B cell (primary cell): ENCODE data around the gene DUSP16. TPM values are rescaled to one million over a fixed set of nuclear protein-coding genes. Genes with fewer than 3 reads are reported as not detected.

Source experiments
- ATAC-seq: fragments of 200-7000 bp; cut with Tn5 transposase; one replicate; pipeline ENCODE4 v1.10.0; 2021; ENCODE audit warnings: low read depth, mild to moderate bottlenecking, moderate number of reproducible peaks, moderate library complexity
- CTCF ChIA-PET: fragments of 350-600 bp; sonication (Branson Sonifier 250); formaldehyde crosslinking; loops from one replicate; lab custom pipeline; 2021; ENCODE audit warnings: antibody characterized with exemption, inconsistent platforms; lab: Charles Lee
- POLR2A ChIA-PET: fragments of 350-600 bp; sonication (Branson Sonifier 250); formaldehyde crosslinking; loops from one replicate; lab custom pipeline; 2021; ENCODE audit warnings: antibody characterized with exemption; lab: Charles Lee
- DNase-seq: peaks from one replicate; pipeline ENCODE4 v3.0.0; 2013
- H2AFZ ChIP-seq: 2 replicates; pipeline ENCODE4 v1.6.1; 2012; ENCODE audit warnings: mild to moderate bottlenecking, low read depth, low read length; ENCODE audit not compliant: insufficient read depth, poor library complexity, severe bottlenecking
- H3K27ac ChIP-seq, 2 donors: 1 replicate in 1 of 2; 2 replicates in 1 of 2; pipeline ENCODE4 v1.5.1; 2012 to 2013; ENCODE audit warnings: low read length in 2 of 2, mild to moderate bottlenecking in 2 of 2, moderate library complexity in 1 of 2
- H3K27me3 ChIP-seq, 4 experiments: fragments of 200-600 bp in 1 of 4; sonication (generic) in 1 of 4; replicated peaks in 1 of 4; 1 replicate in 2 of 4; 2 replicates in 2 of 4; pipeline versions ENCODE4 v1.6.1 to v1.7.0; 2013 to 2016; ENCODE audit warnings: low read length in 3 of 4, mild to moderate bottlenecking in 2 of 4, mixed read lengths in 1 of 4, moderate library complexity in 1 of 4; ENCODE audit not compliant: insufficient read depth in 4 of 4, control insufficient read depth in 3 of 4; ENCODE audit errors: control extremely low read depth in 1 of 4
- H3K36me3 ChIP-seq, 2 experiments: replicated peaks in 1 of 2; 1 replicate in 1 of 2; 2 replicates in 1 of 2; pipeline versions ENCODE4 v1.6.1 to v1.7.1; 2013; ENCODE audit warnings: low read length in 1 of 2; ENCODE audit not compliant: insufficient read depth in 2 of 2, control insufficient read depth in 1 of 2; ENCODE audit errors: control extremely low read depth in 1 of 2, extremely low read depth in 1 of 2
- H3K4me1 ChIP-seq, 2 donors: fragments of 200-600 bp in 1 of 2; sonication (generic) in 1 of 2; 1 replicate in 1 of 2; 2 replicates in 1 of 2; pipeline versions ENCODE4 v1.5.1 to v1.6.1; 2013 to 2017; ENCODE audit warnings: low read length in 2 of 2; ENCODE audit not compliant: control insufficient read depth in 2 of 2, insufficient read depth in 2 of 2
- H3K4me2 ChIP-seq: replicated peaks from 2 replicates; pipeline ENCODE3; 2012; ENCODE audit warnings: mild to moderate bottlenecking, low read depth, low read length; ENCODE audit not compliant: poor library complexity, severe bottlenecking
- H3K4me3 ChIP-seq, 5 experiments: fragments of 200-600 bp in 1 of 5; sonication (generic) in 1 of 5; 1 replicate in 3 of 5; 2 replicates in 2 of 5; pipeline versions ENCODE4 v1.5.1 to v1.7.0; 2011 to 2016; ENCODE audit warnings: low read length in 4 of 5, mild to moderate bottlenecking in 4 of 5, low read depth in 2 of 5, control low read depth in 1 of 5, moderate library complexity in 1 of 5; ENCODE audit not compliant: insufficient read depth in 1 of 5; ENCODE audit errors: control extremely low read depth in 1 of 5, extremely low read depth in 1 of 5
- H3K79me2 ChIP-seq: fragments of 200-600 bp; sonication (generic); one replicate; pipeline ENCODE4 v1.6.0; 2016; ENCODE audit warnings: low read length; ENCODE audit not compliant: control insufficient read depth, insufficient read depth
- H3K9ac ChIP-seq: fragments of 200-600 bp; sonication (generic); 2 replicates; pipeline ENCODE4 v1.6.1; 2017; ENCODE audit warnings: mild to moderate bottlenecking, low read length, moderate library complexity
- H3K9me3 ChIP-seq, 3 donors: one replicate each; pipeline versions ENCODE4 v1.6.1 to v1.7.1; 2013; ENCODE audit warnings: low read length in 2 of 3; ENCODE audit not compliant: control insufficient read depth in 2 of 3, insufficient read depth in 1 of 3; ENCODE audit errors: control extremely low read depth in 1 of 3
- H4K20me1 ChIP-seq: 2 replicates; pipeline ENCODE4 v1.6.0; 2012; ENCODE audit warnings: mild to moderate bottlenecking, low read length; ENCODE audit not compliant: insufficient read depth, control insufficient read depth, poor library complexity, severe bottlenecking
- H3K27ac Mint-ChIP-seq: one replicate; pipeline ENCODE4 v1.8.0; 2021; ENCODE audit warnings: mixed read lengths
- H3K27me3 Mint-ChIP-seq: one replicate; pipeline ENCODE4 v1.8.0; 2021; ENCODE audit warnings: mixed read lengths
- H3K4me1 Mint-ChIP-seq: one replicate; pipeline ENCODE4 v1.8.0; 2021; ENCODE audit warnings: mixed read lengths
- H3K4me3 Mint-ChIP-seq: one replicate; pipeline ENCODE4 v1.8.0; 2021; ENCODE audit warnings: mixed read lengths
- H3K9me3 Mint-ChIP-seq: one replicate; pipeline ENCODE4 v1.8.0; 2022; ENCODE audit warnings: mixed read lengths; ENCODE audit not compliant: insufficient read depth
- EZH2 ChIP-seq: IDR thresholded peaks from 2 replicates; pipeline ENCODE4 v1.6.1; 2012; ENCODE audit warnings: borderline replicate concordance, low read depth, mild to moderate bottlenecking, moderate library complexity, low read length; ENCODE audit not compliant: insufficient read depth, poor library complexity, severe bottlenecking
- WGBS: methylation state at CpG from one replicate; pipeline ENCODE4 v1.1.5; 2013; ENCODE audit warnings: missing lambda C conversion rate; ENCODE audit not compliant: insufficient coverage; 5-methylcytosine and 5-hydroxymethylcytosine counted together
- intact Hi-C: fragments of 100-400 bp; cut with micrococcal nuclease; formaldehyde crosslinking; loops from one replicate; pipeline ENCODE4 v1.10.0; 2022
- polyA plus RNA-seq: library from polyadenylated mRNA; depleted of rRNA; stranded (reverse); fragments of >200 nt; gene quantifications from 2 replicates; pipeline ENCODE4 v1.2.3, GENCODE V29; 2012
- total RNA-seq, 2 donors: library from RNA; stranded (reverse); fragments of 120-200 nt in 1 of 2; gene quantifications; 1 replicate in 1 of 2; 2 replicates in 1 of 2; pipeline versions ENCODE4 v1.2.3 to v1.2.4, GENCODE V29; 2013 to 2022
- TF ChIP-seq, protein P1 (sequence below): fragments of 200-600 bp; IDR thresholded peaks from one replicate; pipeline ENCODE4 v1.8.0; 2022; ENCODE audit warnings: antibody characterized with exemption, mild to moderate bottlenecking

DUSP16 gene
- total and polyA plus RNA-seq, 2 donors (not counting 1 experiment from before 2014, with no cell fraction given): 0.37 to 5.6 TPM

DNA sequence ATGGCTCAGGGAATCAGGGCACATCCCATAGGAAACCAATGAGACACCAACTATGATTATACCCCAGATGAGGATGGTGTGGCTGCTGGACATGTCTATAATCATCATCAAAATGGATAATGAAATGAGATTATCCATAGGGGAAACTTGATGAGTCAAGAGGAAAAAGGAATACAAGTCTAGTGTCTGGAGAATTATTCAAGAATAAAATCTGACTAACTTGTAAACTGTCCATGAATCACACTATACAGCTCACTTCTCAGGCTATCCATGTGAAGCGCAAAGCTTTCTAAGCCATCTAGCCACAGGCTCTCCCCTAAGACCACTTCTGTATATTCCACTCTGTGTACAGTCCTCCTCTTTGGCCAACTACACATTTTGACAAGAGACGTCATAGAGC lies 52.5 kb downstream of the DUSP16 start:
- Histone ChIP-seq H2AFZ (no peak overlapping the region), H3K27ac (no peak overlapping the region), H3K4me2 (no peak overlapping the region), H3K4me3 (no peak overlapping the region), H3K9me3 (no peaks in the 10 kb centered on the region), H3K27me3 (no peaks in the 10 kb centered on the region), H3K79me2 (no peaks in the 10 kb centered on the region), H3K36me3 (no peaks in the 10 kb centered on the region), H3K9ac (no peak overlapping the region), H4K20me1 (no peaks in the 10 kb centered on the region), H3K4me1 (peaks cover 0 to 5% of the 10 kb centered on the region in 2 donors)
- Mint-ChIP-seq H3K27ac (no peak overlapping the region), H3K27me3 (peaks cover 5% of the 10 kb centered on the region), H3K9me3 (no peaks in the 10 kb centered on the region), H3K4me3 (no peak overlapping the region), H3K4me1 (peaks cover 8% of the 10 kb centered on the region)
- DNase-seq (no peak), ATAC-seq (no peak)
- TF ChIP-seq, protein P1, sequence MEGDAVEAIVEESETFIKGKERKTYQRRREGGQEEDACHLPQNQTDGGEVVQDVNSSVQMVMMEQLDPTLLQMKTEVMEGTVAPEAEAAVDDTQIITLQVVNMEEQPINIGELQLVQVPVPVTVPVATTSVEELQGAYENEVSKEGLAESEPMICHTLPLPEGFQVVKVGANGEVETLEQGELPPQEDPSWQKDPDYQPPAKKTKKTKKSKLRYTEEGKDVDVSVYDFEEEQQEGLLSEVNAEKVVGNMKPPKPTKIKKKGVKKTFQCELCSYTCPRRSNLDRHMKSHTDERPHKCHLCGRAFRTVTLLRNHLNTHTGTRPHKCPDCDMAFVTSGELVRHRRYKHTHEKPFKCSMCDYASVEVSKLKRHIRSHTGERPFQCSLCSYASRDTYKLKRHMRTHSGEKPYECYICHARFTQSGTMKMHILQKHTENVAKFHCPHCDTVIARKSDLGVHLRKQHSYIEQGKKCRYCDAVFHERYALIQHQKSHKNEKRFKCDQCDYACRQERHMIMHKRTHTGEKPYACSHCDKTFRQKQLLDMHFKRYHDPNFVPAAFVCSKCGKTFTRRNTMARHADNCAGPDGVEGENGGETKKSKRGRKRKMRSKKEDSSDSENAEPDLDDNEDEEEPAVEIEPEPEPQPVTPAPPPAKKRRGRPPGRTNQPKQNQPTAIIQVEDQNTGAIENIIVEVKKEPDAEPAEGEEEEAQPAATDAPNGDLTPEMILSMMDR: no peak
- no peak for TF ChIP-seq EZH2
- WGBS: no CpG with 5 or more reads among the region's 2 CpGs
- intact Hi-C loops: no loop called here
- ChIA-PET CTCF (no interaction called here), POLR2A (no interaction called here)

DNA sequence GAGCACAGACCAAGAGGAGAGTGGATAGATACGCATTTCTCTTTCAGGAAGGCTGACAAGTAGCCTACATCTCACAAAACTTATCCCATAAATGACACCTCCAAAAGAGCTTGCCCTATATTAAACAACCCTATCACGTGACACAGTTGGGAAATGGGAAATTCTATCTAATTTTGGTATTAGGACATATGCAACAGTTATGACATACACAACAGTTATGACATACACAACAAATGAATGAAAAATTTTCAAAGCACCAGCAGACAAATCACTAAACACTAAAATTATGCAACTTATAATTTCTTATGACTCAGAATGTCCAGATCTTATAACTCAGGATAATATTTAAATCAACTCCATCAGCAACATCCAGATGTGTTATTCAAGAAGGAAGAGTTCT lies 54.1 kb downstream of the DUSP16 start:
- no peaks in the 10 kb centered on the region for H3K79me2 ChIP-seq
- POLR2A ChIA-PET: no interaction called here

More for the DNA sequence above, 54.1 kb downstream of the DUSP16 start:
- no peak overlapping the region for H3K27ac Mint-ChIP-seq
- Histone ChIP-seq H2AFZ (no peak overlapping the region), H3K4me2 (no peak overlapping the region), H3K4me1 (peaks cover 0 to 5% of the 10 kb centered on the region in 2 donors), H3K9me3 (no peaks in the 10 kb centered on the region), H3K9ac (no peak overlapping the region), H4K20me1 (no peaks in the 10 kb centered on the region), H3K4me3 (no peak overlapping the region), H3K27me3 (no peaks in the 10 kb centered on the region), H3K27ac (no peak overlapping the region), H3K36me3 (no peaks in the 10 kb centered on the region)
- ATAC-seq: no peak
- WGBS: no CpG with 5 or more reads among the region's 2 CpGs
- no peaks in the 10 kb centered on the region for H3K9me3 Mint-ChIP-seq
- TF ChIP-seq EZH2: no peak
- TF ChIP-seq, protein P1: no peak
- intact Hi-C loops: no loop called here
- H3K4me3 Mint-ChIP-seq: no peak overlapping the region
- H3K27me3 Mint-ChIP-seq: peaks cover 5% of the 10 kb centered on the region
- CTCF ChIA-PET: no interaction called here
- DNase-seq: no peak
- H3K4me1 Mint-ChIP-seq: peaks cover 8% of the 10 kb centered on the region
